IPS-18c (cell line): Measurements from ENCODE around the gene ALX4.

ENCODE experiments used
- H3K4me3 ChIP-seq: 2 replicates; pipeline ENCODE4 v1.7.0; 2013; ENCODE audit warnings: low read depth, mild to moderate bottlenecking, low read length, moderate library complexity; ENCODE audit not compliant: insufficient read depth
- H3K9me3 ChIP-seq: one replicate; pipeline ENCODE4 v1.6.1; 2013; ENCODE audit warnings: mild to moderate bottlenecking, low read length, moderate library complexity; ENCODE audit not compliant: control insufficient read depth, insufficient read depth

The ALX4 gene

DNA sequence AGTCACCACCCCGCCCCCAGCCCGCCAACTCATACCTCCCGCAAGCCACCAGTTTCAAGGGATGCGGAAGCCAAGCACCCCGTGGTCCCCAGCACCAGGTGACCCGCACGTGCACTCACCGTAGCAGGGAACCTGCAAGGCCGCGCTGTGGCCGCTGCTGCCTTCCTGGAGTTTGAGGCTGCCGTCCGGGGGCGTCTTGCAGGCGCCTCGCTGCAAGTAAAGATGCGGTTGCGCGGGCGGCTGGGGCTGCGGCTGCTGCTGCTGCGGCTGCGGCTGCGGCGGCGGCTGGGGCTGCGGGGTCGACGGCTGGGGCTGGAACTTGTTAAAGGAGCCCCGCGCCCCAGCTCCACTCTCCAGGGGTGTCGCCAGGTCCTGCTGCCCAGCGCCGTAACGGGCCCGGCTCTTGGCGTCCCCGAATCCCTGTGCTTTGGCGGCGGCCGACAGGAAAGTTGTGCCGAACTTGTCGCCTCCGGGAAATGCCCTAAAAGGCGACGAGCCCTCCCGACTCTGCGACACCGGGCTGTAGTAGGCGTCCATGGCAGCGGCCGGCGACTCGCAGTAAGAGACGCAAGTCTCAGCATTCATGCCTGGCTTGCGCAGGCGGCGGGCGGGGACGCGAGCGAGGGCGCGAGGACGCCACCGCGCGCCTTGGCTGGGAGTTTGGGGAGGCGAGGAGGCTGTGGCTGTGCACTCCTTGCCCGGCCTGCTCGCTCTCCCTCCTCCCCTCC, at the start of gene ALX4:
ALX4 (minus strand) TSS at position 662 of the 728 bp plus-strand sequence; CDS start at position 585, 77 bp downstream.
- H3K9me3 ChIP-seq, result peaks cover 11% of the 10 kb centered on the region
- H3K4me3 ChIP-seq, result peak within 1 kb of the TSS; percentile 36; the same call in 1 of the 2 replicates

DNA sequence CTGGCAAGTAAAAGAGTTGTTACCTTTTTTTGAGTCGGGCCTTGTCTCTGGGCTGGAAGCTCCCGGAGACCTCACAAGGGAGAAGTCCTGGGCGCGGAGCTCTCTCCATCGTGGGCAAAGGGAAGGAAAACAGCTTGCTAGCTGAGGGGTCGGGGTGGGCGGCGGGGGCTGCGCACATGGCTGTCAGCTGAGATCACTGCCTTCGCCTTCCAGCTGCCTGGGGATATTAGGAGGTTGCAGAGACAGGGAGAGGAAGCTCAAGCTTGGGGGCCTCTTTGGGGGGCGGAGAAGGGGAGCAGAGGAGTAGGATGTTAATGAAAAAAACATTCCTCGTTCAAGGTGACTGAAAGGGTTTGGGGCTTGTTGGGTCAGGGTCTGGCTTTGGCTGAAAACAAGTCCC, 49.2 kb upstream of the ALX4 start:
- H3K4me3 ChIP-seq, result no peak overlapping the region
- no peaks in the 10 kb centered on the region for H3K9me3 ChIP-seq

DNA sequence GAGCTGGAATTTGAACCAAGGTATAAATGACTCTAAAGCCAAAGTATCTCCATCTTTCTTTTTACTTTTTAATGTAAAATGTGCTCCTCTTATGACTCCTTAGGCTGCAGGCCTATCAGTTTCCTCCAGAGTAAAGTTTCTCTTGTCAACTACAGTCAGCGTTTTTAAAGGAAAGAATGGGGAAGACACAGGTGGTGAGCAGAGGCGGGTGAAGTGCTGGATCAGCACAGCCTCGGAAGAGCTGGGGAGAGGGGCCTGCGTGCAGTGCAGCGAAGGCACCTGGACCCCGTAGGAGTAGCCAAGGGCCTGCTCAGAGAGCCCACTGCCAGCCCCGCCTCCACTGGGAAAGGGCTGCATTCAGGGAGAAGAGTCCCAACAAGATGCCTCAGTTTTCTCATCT, 48.8 kb upstream of the ALX4 start:
- Histone ChIP-seq H3K4me3 (no peak overlapping the region), H3K9me3 (no peaks in the 10 kb centered on the region)

DNA sequence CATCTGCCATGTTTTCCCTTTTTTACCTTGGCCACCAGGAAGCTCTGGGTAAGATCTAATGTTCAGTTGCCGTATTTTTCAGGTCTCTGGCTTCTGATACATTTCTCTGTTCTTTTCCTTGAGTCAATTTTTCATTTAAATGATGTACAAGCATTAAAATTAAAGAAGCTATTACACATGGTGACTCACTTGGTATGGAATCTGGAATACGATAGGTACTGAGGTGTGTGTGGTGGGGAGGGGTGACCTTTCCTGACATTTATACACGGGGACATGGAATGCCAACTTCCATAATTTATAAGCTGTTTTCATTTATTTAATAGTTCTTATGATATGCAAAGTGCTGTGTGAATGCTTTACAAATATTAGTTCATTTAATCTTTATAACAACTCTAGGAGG, 47.8 kb upstream of the ALX4 start:
- no peaks in the 10 kb centered on the region for H3K9me3 ChIP-seq
- H3K4me3 ChIP-seq, result no peak overlapping the region

DNA sequence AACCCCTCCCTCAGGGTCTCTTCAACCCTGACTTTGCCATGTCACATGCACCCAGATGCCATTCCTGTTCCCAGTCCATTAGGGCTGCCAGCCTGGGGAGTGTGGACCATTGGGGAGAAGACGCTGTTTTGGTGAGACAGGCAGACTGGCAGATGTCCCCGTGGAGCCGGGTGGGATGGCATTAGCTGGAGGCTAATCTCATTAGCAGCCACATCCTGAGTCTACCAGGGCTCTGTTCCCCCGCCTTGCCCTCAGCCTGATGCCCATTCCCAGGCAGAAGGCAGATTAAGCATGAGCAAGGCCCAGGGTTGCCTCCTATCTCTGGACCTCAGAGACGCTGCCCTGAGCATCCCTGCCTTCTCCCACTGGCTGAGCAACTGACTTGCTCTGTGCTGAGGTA, 46.4 kb upstream of the ALX4 start:
- Histone ChIP-seq H3K4me3 (no peak overlapping the region), H3K9me3 (no peaks in the 10 kb centered on the region)

DNA sequence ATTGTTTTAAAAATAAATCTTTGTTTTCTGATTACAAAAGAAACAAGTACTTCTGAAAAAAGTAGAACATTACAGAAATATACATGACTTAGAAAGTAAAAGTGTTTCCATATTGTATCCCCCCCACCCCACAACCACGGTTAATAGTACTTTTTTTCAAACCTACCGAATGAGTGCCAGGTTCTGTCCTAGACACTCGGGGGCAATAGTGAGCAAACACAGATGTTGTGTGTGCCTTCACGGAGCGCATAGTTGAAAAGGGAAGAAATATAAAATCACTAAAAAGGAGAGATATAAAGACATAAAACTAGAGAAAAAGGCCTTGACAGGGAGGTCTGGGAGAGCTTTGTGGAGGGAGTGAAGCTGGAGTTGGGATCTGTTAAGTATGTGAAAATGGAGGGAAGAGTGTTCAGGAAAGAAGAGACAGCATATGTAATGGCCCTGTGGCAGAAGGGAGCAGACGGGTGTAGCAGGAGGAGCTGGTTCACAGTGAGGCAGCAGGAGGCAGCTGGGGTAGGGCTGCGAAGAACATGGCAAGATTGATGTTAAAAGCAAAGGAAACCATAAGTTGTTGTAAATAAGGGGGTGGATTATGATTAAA, 42.1 kb upstream of the ALX4 start:
- no peak overlapping the region for H3K4me3 ChIP-seq
- no peaks in the 10 kb centered on the region for H3K9me3 ChIP-seq

DNA sequence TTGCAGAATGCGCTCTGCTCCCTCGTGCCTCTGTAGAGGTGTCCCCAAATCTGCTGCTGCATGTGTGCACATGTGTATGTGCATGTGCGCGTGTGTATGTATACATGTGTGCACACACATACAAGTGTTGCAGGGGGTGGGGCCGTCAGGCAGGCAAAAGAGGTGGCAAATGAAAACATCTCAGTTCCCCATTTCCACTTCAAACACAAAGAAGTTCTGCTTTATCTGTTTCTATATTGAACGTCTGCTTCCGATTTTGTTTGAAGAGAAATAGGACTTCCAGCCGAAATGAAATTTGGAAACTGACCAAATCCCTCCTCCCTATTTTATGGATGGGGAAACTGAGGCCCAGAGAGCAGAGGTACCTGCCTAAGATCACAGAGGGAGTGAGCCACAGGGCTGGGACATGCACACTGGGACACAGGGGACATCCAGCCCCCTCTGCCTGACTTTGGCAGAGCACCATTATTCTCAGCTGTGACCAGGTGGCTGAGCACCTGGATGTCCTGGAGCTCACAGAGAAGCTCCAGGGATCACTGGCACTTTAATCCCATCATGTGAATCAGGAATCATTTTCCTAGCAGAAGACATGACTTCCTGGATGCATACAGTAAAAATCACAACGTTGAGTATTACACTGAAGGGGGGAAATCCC, 41.2 kb upstream of the ALX4 start:
- Histone ChIP-seq H3K9me3 (no peaks in the 10 kb centered on the region), H3K4me3 (no peak overlapping the region)

DNA sequence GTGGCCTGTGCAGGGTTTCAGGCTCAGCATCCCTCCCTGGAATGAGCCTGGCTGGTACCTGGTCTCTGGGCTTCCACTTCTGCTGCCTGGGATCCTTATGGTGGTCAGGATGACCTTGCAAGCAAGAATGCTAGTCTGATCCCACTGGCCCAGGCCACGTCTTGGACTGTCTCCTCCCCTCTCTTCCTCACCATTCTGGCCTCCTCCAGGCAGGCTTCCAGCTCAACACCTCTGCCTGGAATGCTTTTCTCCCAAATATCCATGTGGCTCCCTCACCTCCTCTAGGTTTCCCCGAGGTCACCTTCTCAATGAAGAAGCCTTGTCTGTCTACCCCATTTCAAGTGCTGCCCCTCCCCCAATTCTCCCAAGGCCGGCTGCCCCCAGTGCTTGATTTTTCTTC, 39.4 kb upstream of the ALX4 start:
- Histone ChIP-seq H3K4me3 (no peak overlapping the region), H3K9me3 (no peaks in the 10 kb centered on the region)

DNA sequence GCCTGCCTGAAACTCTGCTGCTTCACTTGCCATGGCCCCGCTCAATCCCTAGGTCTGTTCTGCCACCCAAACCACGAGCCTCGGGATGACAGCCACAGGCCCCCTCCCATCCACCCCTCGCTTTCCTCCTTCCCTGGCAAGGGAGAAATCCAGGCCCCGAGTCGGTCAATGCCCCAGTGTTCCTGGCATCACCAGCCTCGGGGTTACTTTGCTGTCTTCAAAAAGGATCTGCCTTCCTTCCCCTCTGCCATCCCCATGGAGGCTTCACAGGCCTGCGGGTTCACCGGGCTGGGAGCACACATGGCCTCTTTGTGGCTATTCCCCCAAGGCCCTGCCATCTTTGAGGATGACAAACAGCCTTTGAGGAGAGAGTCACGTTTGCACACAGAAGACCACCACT, 38.8 kb upstream of the ALX4 start:
- no peak overlapping the region for H3K4me3 ChIP-seq
- no peaks in the 10 kb centered on the region for H3K9me3 ChIP-seq

DNA sequence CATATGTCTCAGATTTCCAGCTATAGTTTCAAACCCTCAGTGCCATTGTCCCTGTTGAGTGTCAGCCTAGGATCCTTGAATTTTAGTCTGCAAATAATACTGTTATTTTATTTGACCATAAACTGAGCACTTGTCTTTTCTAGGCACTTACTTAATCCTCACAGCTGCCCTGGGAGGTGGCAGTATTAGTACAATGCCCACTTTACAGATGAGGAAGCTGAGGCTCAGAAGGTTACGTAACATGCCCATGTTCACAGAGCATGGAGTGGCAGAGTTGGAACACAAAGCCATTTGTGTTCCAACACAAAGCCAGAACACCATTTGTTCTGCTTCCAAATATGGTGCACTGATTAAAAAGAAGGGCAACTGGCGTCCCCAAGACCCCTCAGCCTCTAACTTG, 38.2 kb upstream of the ALX4 start:
- H3K9me3 ChIP-seq, result no peaks in the 10 kb centered on the region
- no peak overlapping the region for H3K4me3 ChIP-seq

DNA sequence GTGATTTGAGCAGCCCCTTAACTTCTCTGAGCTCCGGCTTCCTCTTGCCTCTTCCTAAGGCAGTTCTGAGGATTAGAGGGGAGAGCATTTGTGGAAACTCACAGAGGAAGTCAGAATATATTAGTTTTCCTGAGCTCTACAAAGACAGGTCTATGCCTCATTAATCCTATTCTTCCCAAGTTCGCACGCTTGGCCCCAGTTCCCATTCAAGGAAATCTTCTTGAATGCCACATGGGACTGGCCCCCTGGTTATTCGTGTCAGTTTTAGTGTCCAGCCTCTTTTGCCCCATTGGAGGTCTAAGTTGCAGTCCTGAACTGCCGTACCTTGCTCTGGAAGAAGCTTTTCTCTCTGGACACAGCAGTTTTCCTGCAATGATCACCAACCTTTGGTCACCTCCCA, 37.6 kb upstream of the ALX4 start:
- H3K9me3 ChIP-seq, result no peaks in the 10 kb centered on the region
- H3K4me3 ChIP-seq, result no peak overlapping the region; the same call in 1 of the 2 replicates

DNA sequence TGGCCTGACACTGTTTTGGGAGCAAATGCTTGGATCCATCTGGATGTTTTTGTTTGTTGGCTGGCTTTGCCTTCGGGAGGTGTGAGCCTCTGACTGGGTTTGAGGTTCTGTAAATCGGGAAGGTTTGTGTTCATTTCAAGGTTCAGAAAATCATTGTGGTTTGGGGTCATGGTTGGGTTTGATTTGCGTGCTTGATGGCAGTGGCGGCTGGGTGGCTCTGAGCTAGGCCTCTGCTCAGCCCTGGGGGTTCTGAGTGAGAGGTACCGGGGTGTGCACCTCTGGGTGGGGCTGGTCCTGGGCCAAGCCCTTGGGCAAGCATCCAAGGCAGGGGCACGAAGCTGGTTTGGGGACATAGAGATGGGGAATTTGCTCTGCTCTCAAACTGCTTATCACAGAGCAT, 37.0 kb upstream of the ALX4 start:
- Histone ChIP-seq H3K4me3 (no peak overlapping the region), H3K9me3 (no peaks in the 10 kb centered on the region)

DNA sequence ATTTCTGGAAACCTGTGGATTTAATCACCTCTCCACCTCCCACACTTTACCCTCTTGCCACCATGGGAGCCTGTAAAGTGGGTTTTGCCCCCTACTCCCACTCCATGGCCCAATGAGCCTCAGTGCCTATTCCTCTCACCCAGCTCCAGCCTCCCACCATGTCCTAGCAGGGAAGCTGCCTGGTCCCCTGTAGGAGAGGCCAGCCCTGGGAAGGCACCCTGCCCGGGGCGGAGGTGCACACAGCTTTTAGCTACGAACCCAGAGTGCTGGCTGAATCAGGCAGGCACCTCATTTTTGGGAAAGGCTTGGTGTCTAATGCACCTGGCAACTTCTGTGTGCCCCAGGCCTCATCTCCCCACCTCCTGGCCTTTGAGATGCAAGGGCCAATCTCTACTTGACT, 35.8 kb upstream of the ALX4 start:
- H3K4me3 ChIP-seq, result no peak overlapping the region

DNA sequence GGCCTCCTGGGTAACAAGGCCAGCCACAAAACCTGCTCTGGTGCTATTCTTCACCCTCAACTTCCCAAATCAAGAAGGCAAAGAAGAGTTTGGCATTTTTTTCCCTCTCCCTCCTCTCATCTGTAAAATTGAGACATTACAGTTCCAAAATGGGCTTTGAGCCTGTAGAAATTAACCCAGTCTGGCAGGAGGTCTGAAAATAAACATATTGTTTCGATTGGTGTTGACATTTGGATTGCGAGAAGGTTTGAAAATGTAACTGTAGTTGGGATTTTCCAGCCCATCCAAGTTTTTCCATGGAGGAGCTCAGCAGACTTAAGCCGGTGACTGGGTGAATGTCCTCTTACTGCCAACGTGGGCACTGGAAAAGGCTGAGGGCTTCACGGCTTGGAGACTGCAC, 35.0 kb upstream of the ALX4 start:
- H3K4me3 ChIP-seq, result no peak overlapping the region
- H3K9me3 ChIP-seq, result no peaks in the 10 kb centered on the region

More for the DNA sequence above, 35.8 kb upstream of the ALX4 start:
- no peaks in the 10 kb centered on the region for H3K9me3 ChIP-seq

DNA sequence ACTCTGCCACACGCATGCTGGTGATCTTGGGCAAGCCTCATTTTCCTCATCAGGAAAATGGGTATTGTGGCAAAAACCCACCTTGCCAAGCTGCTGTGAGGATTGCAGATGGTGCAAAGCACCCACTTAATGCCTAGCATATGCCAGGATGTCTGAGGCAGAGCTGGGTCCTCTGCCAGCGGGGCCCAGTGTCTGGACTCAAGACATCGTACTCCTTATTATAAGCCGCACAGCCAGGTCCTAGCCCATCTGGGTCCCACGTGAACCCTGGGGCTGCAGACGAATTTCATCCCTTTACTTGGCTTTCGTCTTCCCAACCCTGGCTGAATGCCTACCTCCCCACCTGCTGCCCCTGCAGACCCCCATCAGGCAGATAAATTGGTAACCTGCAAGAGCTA, 34.5 kb upstream of the ALX4 start:
- no peaks in the 10 kb centered on the region for H3K9me3 ChIP-seq
- no peak overlapping the region for H3K4me3 ChIP-seq

DNA sequence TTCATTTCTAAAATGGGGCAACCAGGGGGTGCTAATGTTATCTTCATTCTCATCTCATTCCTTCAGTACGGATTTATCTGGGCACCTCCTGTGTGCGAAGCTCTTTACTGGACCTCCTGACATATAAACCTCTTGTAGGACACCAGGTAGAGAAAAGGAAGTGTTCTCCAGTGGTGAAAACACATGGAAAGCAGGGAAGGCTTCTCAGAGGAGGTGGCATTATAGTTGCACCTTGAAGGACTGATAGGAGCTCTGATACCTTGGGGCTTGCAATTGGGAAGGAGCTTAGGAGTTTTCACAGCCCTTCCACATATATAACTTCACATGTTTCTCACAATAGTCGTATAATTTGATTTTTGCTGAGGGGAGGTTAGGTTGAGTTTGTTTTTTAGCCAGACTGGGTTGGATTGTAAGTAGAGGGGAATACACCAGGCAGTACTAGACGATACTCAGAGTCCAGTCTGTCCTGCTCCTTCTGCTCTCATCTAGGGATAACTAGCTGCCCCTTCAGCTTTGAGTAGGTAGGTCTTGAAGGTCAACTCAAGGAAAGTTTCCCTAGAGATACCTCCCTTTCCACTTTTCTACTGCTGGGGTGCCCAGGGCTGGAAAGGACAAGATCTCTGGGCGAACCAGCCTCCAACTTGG, 34.0 kb upstream of the ALX4 start:
- H3K9me3 ChIP-seq, result no peaks in the 10 kb centered on the region

DNA sequence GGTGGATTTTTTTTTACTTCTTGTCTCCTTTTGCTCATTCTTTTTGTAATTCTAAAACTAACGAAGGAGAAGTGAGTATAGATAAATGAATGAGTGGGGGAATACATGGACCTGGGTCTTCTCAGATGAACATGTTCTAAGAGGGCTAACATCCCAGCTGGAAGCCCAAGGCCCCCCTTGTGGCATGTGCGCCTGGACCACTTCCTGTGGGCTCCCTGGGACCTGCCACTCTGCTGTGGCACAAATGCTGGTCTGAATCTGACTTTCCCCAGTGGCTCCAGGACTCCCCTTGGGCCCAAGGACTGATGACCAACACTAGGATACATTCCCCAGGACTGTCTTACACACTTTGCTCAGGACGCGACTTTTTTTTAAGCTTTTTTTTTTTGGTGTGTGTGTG, 32.7 kb upstream of the ALX4 start:
- Histone ChIP-seq H3K9me3 (no peaks in the 10 kb centered on the region), H3K4me3 (no peak overlapping the region)

More for the DNA sequence above, 34.0 kb upstream of the ALX4 start:
- H3K4me3 ChIP-seq, result no peak overlapping the region

DNA sequence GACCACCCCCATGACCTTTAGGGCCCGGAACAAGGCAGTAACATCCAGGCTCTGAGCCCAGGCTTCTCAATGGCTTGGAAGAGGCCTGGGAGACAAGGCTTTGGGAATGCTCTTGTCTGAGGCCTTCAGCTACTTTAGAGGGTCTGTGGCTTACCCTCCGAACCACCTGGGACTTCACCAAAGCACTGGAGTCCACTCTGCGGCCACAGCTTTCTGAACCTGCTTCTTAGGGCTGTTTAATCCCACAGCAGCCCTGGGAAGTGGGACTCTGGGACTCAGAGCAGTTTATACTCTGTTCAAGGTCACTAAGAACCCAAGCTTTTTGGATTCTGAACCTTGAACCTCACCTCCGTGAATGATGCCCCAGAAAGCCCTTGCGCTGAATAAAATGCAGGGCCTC, 30.7 kb upstream of the ALX4 start:
- Histone ChIP-seq H3K9me3 (no peaks in the 10 kb centered on the region), H3K4me3 (no peak overlapping the region)
